GM18909 (cell line): ENCODE measurements around the gene DOCK6.

Source experiments
- ATAC-seq: cut with Tn5 transposase; IDR thresholded peaks from one replicate; pipeline ENCODE4 v1.9.1; 2021; ENCODE audit warnings: mild to moderate bottlenecking; ENCODE audit not compliant: unreplicated experiment, poor library complexity

Gene DOCK6

GRCh38 chr19:11151181-11151580, 111.1 kb downstream of the DOCK6 start:
- ATAC-seq = no peak
